Tibial nerve (tissue), 4 donors: Measurements from ENCODE around the gene BST1. TPM values are rescaled to one million over a fixed set of nuclear protein-coding genes. Genes with fewer than 3 reads are reported as not detected.

Experiments used
- DNase-seq, 2 donors: peaks; one replicate each; pipeline ENCODE4 v3.0.0-alpha.2; 2019; ENCODE audit warnings: low spot score in 2 of 2
- H3K27ac ChIP-seq, 4 donors: fragments of 200-600 bp; sonication (generic) in 3 of 4; one replicate each; pipeline ENCODE4 v1.5.1; 2017 to 2019; ENCODE audit warnings: mild to moderate bottlenecking in 1 of 4
- H3K27me3 ChIP-seq, 2 donors: fragments of 200-600 bp; sonication (generic) in 1 of 2; one replicate each; pipeline versions ENCODE4 v1.5.1 to v1.6.0; 2017 to 2019
- H3K36me3 ChIP-seq, 3 donors: fragments of 200-600 bp; sonication (generic); one replicate each; pipeline ENCODE4 v1.5.1; 2018 to 2019
- H3K4me1 ChIP-seq, 4 donors: fragments of 200-600 bp; sonication (generic) in 3 of 4; one replicate each; pipeline ENCODE4 v1.5.1; 2017 to 2019
- H3K4me3 ChIP-seq, 4 donors: fragments of 200-600 bp; sonication (generic) in 3 of 4; one replicate each; pipeline ENCODE4 v1.5.1; 2017 to 2019; ENCODE audit warnings: mild to moderate bottlenecking in 1 of 4, moderate library complexity in 1 of 4
- H3K9me3 ChIP-seq, 4 donors: fragments of 200-600 bp; sonication (generic) in 3 of 4; one replicate each; pipeline ENCODE4 v1.5.1; 2017 to 2019
- EP300 ChIP-seq, 2 donors: sonication (generic); formaldehyde crosslinking; IDR thresholded peaks; one replicate each; pipeline ENCODE4 v1.6.1; 2017; ENCODE audit warnings: antibody characterized with exemption in 2 of 2, mild to moderate bottlenecking in 1 of 2
- POLR2A ChIP-seq, 2 donors: fragments of 450-650 bp; IDR thresholded peaks; one replicate each; pipeline ENCODE4 v1.6.1; 2017; ENCODE audit warnings: antibody characterized with exemption in 2 of 2, mild to moderate bottlenecking in 2 of 2, moderate library complexity in 2 of 2
- WGBS, 2 donors: methylation state at CpG; one replicate each; pipeline ENCODE4 v1.1.5; 2018; 5-methylcytosine and 5-hydroxymethylcytosine counted together
- total RNA-seq, 4 donors: library from RNA; depleted of rRNA; stranded (reverse); fragments of >200 nt; gene quantifications; one replicate each; pipeline ENCODE4 v1.1.0, GENCODE V29; 2016
- TF ChIP-seq, protein P1 (sequence below), 5 experiments: fragments of 200-600 bp in 3 of 5; fragments of 450-650 bp in 2 of 5; sonication (generic) in 3 of 5; IDR thresholded peaks; one replicate each; pipeline ENCODE4 v1.5.1; 2016 to 2019; ENCODE audit warnings: antibody characterized with exemption in 5 of 5, mild to moderate bottlenecking in 3 of 5, moderate library complexity in 2 of 5

Gene BST1
- total RNA-seq, 4 donors from 2014 or later, result 7.3 to 21.0 (median 11.9) TPM

DNA sequence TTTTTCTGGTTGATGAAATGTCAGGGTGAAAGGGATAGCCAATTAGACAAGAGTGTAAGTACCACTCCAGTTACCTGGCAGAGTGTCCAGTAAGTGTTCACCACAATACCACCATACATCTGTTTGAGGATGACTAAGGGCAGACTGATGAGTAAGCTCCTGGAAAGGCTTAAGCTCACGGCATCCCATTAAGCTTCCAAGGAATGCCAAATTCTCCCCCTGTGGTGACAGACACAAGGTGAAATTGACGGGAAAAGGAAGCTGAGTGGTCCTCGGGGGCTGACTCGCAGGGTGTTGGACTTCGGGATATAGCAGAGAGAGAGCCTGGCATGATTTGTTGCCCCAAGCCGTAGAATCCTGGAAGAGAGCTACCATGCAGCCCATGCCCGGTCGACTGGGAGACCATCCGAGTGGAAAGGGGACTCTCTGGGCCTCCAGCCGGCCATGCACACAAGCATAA, 7.6 kb upstream of the BST1 start:
- Histone ChIP-seq H3K4me1 (peaks cover 0 to 21% (median 11%) of the 10 kb centered on the region in 4 donors), H3K36me3 (no peaks in the 10 kb centered on the region), H3K27ac (no peak overlapping the region), H3K4me3 (no peak overlapping the region), H3K9me3 (no peaks in the 10 kb centered on the region), H3K27me3 (no peaks in the 10 kb centered on the region)
- no peak for DNase-seq
- 83 to 86% methylated on average over 10 of the region's 10 CpGs for WGBS, 2 donors
- TF ChIP-seq, protein P1, sequence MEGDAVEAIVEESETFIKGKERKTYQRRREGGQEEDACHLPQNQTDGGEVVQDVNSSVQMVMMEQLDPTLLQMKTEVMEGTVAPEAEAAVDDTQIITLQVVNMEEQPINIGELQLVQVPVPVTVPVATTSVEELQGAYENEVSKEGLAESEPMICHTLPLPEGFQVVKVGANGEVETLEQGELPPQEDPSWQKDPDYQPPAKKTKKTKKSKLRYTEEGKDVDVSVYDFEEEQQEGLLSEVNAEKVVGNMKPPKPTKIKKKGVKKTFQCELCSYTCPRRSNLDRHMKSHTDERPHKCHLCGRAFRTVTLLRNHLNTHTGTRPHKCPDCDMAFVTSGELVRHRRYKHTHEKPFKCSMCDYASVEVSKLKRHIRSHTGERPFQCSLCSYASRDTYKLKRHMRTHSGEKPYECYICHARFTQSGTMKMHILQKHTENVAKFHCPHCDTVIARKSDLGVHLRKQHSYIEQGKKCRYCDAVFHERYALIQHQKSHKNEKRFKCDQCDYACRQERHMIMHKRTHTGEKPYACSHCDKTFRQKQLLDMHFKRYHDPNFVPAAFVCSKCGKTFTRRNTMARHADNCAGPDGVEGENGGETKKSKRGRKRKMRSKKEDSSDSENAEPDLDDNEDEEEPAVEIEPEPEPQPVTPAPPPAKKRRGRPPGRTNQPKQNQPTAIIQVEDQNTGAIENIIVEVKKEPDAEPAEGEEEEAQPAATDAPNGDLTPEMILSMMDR (IDR thresholded peaks at IDR 0.05), result no peak
- no peak for TF ChIP-seq POLR2A (IDR thresholded peaks at IDR 0.05)
- no peak for TF ChIP-seq EP300 (IDR thresholded peaks at IDR 0.05)

DNA sequence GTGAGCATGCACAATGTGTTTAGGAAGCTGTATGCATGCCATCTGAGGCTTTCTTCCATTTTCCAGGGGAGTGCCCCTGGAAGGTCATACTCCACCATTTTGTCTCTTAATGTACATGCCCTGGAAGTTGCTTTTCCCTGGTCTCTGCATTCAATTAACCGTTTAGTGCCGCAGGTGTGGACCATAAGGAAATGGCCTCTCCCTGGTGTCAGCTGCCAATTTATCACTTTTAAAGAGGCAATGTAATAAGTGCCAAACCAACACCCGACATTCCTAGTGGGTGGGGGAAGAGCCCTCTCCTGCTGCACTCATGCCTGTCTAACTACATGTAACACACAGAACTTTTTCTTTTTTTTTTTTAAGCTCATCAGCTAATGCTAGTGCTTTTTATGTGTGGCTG, 7.1 kb upstream of the BST1 start:
- 74 to 77% methylated on average over 3 of the region's 3 CpGs for WGBS, 2 donors
- DNase-seq, result no peak
- Histone ChIP-seq H3K27ac (no peak overlapping the region), H3K36me3 (no peaks in the 10 kb centered on the region), H3K27me3 (no peaks in the 10 kb centered on the region), H3K4me3 (no peak overlapping the region), H3K9me3 (no peaks in the 10 kb centered on the region), H3K4me1 (peaks cover 0 to 16% (median 9%) of the 10 kb centered on the region in 4 donors)
- TF ChIP-seq EP300 (IDR thresholded peaks at IDR 0.05), result no peak
- no peak for TF ChIP-seq POLR2A (IDR thresholded peaks at IDR 0.05)
- TF ChIP-seq, protein P1 (IDR thresholded peaks at IDR 0.05), result no peak

DNA sequence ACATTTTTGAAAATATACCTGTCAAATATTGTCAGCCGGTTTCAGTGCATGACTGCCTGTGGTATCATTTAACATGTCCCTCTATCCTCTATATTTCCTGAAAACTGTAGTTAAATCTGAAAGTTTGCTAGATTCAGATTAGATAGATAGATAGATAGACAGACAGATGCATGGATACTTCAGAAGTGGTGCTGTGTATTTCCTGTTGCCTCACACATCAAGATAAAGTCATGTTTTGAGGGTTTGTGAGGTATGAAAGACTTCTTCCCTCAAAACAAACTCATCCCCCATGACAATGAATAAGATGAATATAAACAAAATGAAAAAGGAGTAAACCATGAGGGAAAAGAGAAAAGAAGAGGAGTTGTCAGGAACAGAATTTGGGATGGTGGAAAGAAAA, 6.0 kb upstream of the BST1 start:
- Histone ChIP-seq H3K4me1 (peaks cover 0 to 7% (median 3%) of the 10 kb centered on the region in 4 donors), H3K9me3 (no peaks in the 10 kb centered on the region), H3K27me3 (no peaks in the 10 kb centered on the region), H3K36me3 (no peaks in the 10 kb centered on the region), H3K27ac (no peak overlapping the region), H3K4me3 (no peak overlapping the region)
- DNase-seq, result no peak
- TF ChIP-seq POLR2A (IDR thresholded peaks at IDR 0.05), result no peak
- TF ChIP-seq, protein P1 (IDR thresholded peaks at IDR 0.05), result no peak
- TF ChIP-seq EP300 (IDR thresholded peaks at IDR 0.05), result no peak
- WGBS, 2 donors, result 98 to 100% methylated on average over 1 of the region's 1 CpG

DNA sequence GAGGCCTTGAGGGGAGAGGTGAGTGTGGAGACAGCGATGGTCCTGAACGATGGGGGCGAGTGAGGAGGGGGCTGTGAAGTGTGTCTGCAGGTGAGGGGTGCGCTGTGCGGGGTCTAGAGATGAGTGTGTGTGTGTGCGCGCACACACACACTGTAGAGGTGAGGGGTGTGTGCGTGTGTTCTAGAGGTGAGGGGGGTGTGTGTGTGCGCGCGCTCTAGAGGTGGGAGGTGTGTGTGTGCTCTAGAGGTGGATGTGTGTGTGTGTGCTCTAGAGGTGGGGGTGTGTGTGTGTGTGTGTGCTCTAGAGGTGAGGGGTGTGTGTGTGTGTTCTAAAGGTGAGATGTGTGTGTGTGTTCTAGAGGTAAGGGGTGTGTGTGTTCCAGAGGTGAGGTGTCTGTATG, 574 bp downstream of the BST1 start:
- Histone ChIP-seq H3K9me3 (no peaks in the 10 kb centered on the region), H3K4me1 (peaks cover 0 to 27% (median 4%) of the 10 kb centered on the region in 4 donors), H3K27ac (peak overlapping the region; percentile 53 to 80 (median 68)), H3K4me3 (peak overlapping the region; percentile 32 to 64 (median 45)), H3K36me3 (no peaks in the 10 kb centered on the region), H3K27me3 (no peaks in the 10 kb centered on the region)
- no peak for DNase-seq
- TF ChIP-seq, protein P1 (IDR thresholded peaks at IDR 0.05), result no peak
- no peak for TF ChIP-seq EP300 (IDR thresholded peaks at IDR 0.05)
- TF ChIP-seq POLR2A (IDR thresholded peaks at IDR 0.05), result no peak
- 84 to 85% methylated on average over 11 of the region's 11 CpGs for WGBS, 2 donors

DNA sequence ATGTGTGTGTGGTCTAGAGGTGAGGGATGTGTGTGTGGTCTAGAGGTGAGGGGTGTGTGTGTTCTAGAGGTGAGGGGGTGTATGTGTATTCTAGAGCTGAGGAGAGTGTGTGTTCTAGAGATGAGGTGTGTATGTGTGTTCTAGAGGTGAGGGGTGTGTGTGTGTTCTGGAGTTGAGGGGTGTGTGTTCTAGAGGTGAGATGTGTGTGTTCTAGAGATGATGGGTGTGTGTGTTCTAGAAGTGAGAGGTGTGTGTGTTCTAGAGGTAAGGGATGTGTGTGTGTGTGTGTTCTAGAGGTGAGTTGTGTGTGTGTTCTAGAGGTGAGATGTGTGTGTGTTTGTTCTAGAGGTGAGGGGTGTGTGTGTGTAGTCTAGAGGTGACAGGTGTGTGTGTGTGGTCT, 1.3 kb downstream of the BST1 start:
- no peak overlapping the region for H3K4me3 ChIP-seq
- DNase-seq, result no peak
- TF ChIP-seq, protein P1 (IDR thresholded peaks at IDR 0.05), result no peak
- TF ChIP-seq EP300 (IDR thresholded peaks at IDR 0.05) (no peak), POLR2A (IDR thresholded peaks at IDR 0.05) (no peak)
- peaks cover 0 to 27% (median 4%) of the 10 kb centered on the region in 4 donors for H3K4me1 ChIP-seq
- no peak overlapping the region for H3K27ac ChIP-seq
- no peaks in the 10 kb centered on the region for H3K9me3 ChIP-seq
- H3K27me3 ChIP-seq, result no peaks in the 10 kb centered on the region
- no peaks in the 10 kb centered on the region for H3K36me3 ChIP-seq
